22Rv1 (cell line): ENCODE data around the gene SLC4A9.

Experiments used
- ZFX ChIP-seq: fragments of 450-650 bp; IDR thresholded peaks from 2 replicates; pipeline ENCODE4 v1.6.1; 2017; ENCODE audit warnings: antibody characterized with exemption, borderline replicate concordance
- TF ChIP-seq, protein P1 (sequence below): fragments of 450-650 bp; IDR thresholded peaks from 2 replicates; pipeline ENCODE4 v1.5.1; 2017; ENCODE audit warnings: mild to moderate bottlenecking

DNA sequence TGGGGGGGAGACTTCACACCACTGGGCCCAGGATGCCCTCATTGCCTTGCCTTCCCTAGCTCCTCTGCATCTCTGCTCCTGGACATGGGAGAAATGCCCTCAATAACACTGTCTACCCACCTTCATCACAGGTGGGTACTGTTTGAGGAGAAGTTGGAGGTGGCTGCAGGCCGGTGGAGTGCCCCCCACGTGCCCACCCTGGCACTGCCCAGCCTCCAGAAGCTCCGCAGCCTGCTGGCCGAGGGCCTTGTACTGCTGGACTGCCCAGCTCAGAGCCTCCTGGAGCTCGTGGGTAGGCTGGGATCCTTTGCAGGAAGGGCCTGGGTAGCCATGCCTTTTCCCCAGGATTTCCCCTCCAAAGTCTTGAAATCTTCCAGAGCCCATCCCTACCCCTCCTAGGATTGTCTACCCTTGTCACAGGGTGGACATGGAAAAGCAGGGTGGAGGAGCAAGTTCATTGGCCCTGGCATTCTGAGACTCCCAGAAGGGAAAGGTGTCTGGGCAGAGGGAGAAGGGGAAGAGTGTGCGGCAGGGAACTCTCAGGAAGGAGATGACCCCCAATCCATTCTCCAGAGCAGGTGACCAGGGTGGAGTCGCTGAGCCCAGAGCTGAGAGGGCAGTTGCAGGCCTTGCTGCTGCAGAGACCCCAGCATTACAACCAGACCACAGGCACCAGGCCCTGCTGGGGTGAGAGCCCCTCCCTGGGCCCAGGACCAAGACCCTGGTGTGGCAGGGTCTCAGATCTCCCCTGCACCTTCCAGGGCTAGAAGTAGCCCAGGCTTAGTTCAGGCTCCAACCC is 886 bp downstream of the SLC4A9 start:
- TF ChIP-seq, protein P1, sequence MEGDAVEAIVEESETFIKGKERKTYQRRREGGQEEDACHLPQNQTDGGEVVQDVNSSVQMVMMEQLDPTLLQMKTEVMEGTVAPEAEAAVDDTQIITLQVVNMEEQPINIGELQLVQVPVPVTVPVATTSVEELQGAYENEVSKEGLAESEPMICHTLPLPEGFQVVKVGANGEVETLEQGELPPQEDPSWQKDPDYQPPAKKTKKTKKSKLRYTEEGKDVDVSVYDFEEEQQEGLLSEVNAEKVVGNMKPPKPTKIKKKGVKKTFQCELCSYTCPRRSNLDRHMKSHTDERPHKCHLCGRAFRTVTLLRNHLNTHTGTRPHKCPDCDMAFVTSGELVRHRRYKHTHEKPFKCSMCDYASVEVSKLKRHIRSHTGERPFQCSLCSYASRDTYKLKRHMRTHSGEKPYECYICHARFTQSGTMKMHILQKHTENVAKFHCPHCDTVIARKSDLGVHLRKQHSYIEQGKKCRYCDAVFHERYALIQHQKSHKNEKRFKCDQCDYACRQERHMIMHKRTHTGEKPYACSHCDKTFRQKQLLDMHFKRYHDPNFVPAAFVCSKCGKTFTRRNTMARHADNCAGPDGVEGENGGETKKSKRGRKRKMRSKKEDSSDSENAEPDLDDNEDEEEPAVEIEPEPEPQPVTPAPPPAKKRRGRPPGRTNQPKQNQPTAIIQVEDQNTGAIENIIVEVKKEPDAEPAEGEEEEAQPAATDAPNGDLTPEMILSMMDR, result no peak
- no peak for TF ChIP-seq ZFX
